Subcutaneous preadipocyte (primary cell): ENCODE measurements around the gene SPINK1. TPM values are rescaled to one million over a fixed set of nuclear protein-coding genes. Genes with fewer than 3 reads are reported as not detected.

Source experiments
- total RNA-seq: library from RNA; depleted of rRNA; stranded (reverse); fragments of >200 nt; gene quantifications from 2 replicates; pipeline ENCODE4 v1.2.3, GENCODE V29; 2012

Gene SPINK1, protein sequence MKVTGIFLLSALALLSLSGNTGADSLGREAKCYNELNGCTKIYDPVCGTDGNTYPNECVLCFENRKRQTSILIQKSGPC
- total RNA-seq = not detected in 2 replicates

GRCh38 chr5:147831465-147831864 lies at the start of gene SPINK1:
SPINK1 (minus strand) TSS chr5:147831671; CDS start chr5:147831577, 94 bp downstream.

DNA sequence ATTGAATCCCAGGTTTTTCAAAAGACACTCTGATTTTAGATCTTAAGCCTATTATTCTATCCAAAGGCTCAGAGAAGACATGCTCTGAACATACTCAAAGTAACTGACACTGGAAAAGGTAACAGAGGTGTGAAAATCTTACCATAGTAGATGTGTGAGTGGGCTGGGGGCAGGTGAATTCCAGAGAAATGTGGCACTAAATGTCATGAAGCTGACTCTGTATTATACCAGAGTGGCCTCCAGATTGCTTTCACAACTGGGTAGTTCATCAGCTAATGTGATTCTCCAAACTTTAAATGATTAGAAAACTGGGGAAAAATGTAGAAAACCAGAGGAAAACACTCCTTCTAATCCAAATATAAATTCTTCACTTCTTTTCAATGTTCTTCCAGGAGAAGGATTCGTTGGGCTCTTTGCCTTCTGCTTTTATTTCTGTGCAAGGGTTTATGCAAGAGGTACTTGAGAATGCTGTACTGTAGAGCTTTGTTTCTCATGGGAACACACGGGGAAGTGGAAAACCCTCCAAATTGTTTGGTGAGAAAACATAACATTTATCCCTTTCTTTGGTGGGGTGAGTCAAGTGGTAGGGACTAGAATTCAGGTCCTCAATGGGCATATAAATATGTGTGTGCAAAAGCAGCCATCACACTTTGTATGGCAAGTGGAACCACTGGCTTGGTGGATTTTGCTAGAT lies 46.7 kb upstream of the SPINK1 start, which contains the start of gene SCGB3A2:
Gene SCGB3A2 (plus strand): TSS at position 646 of the 694 bp plus-strand sequence. CDS start 93 bp downstream, outside the sequence.

GRCh38 chr5:147782110-147783028 lies 49.1 kb downstream of the SPINK1 start, which contains the start of gene JAKMIP2:
JAKMIP2 (minus strand) TSS chr5:147782728; CDS start chr5:147671806, 110,922 bp downstream.

Other genes with a start within 250 kb of the SPINK1 start
- 0.39 and 1.1 TPM in 2 replicates for gene JAKMIP2, start 48.9 kb downstream of the SPINK1 start, total RNA-seq
- not detected in 2 replicates for gene SCGB3A2, start 47.0 kb upstream of the SPINK1 start, total RNA-seq
- not detected in 2 replicates for gene C5orf46, start 74.9 kb upstream of the SPINK1 start, total RNA-seq
- not detected in 2 replicates for gene SPINK5, start 232.3 kb upstream of the SPINK1 start, total RNA-seq